GM18870 (cell line): ENCODE data around the gene RGL4.
"Not testable (repeated sequence)": the region's sequence is repeated elsewhere in the genome, so short reads cannot be mapped to it uniquely, and the experiment has no call there.

Source experiments
- ATAC-seq: cut with Tn5 transposase; IDR thresholded peaks from one replicate; pipeline ENCODE4 v1.9.1; 2021; ENCODE audit warnings: moderate library complexity; ENCODE audit not compliant: unreplicated experiment

RGL4 gene

DNA sequence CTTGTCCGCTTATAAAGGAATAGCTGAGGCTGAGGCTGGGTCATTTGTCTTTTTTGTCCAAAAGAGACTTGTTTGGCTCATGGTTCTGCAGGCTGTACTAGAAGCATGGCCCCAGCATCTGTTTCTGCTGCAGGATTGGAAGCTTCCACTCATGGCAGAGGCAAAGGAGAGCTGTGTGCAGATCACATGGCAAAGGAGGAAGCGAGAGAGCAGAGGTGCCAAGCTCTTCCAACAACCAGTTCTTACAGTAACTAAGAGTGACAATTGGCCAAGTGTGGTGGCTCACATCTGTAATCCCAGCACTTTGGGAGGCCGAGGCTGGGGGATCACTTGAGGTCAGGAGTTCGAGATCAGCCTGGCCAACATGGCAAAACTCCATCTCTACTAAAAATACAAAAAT is 37.3 kb downstream of the RGL4 start:
- not testable (repeated sequence) for ATAC-seq

DNA sequence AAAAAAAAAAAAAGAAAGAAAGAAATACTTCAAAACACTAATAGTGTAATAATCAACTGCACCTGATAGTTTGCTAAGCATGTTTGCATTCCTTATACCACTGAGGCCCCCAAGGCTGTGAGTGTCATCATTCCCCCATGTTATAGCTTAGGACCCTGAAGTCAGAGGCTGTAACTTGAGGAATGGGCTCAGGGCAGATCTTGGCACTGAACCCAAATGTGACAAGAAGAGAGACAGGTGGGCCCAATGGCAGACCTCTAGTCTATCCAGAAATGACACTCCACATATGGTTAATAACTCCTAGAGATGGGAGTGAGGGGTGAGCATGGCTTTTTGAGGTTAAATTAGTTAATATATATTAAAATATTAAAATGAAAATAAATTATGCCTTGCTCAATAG is 46.9 kb downstream of the RGL4 start:
- ATAC-seq = no peak

DNA sequence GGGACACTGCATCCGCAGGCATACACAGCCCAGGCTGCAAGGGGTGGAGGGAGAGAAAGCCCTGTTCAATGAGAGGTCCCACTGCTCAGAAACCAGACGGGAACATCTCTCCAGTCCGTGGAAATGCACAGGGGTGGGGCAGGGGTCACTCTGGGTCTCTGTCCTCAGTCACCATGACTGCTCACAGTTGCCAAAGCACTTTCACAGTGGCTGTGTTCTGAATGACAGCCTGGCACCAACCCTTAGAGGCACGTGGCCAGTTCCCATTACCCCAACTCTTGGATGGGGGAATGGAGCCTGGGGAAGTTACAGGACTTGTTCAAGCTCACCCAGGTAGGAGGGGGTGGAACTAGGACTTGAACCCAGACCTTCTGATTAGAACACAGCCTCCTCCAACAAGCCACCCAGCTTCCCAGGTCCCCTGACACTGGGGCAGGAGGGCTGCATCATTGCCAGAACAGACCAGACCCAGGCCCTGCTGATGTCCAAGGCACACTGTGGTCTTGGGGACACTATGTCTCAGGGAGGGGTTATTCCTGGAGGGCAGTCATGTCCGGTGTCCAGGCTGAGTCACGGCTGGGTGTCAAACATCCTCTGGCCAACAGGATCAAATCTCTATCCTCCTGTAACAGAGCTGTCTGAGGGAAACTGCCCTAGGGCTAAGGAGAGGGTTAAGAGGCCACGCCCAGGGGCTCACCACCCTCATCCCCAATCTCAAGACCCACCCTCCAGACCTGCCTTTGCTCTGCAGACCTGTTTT is 51.9 kb downstream of the RGL4 start:
- ATAC-seq = no peak

DNA sequence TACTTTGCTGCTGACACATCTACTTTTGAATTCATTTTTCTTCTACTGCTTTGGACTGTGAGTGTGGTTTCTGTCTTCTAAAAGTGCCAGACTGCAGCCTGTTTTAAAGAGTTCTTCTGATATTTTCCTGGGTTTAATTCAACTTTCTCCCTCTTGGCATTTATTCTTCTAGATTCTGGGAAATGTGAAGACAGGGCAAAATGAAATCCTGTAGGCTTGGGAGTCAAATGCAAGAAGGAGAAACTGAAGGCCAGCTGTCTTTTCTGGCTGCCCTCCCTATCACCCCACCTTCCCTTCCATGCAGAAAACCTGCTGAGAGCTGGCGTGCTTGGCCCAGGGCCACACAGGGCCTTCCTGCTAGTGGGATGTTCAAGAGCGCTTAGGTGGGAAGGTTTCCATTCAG is 52.5 kb downstream of the RGL4 start:
- ATAC-seq = no peak

DNA sequence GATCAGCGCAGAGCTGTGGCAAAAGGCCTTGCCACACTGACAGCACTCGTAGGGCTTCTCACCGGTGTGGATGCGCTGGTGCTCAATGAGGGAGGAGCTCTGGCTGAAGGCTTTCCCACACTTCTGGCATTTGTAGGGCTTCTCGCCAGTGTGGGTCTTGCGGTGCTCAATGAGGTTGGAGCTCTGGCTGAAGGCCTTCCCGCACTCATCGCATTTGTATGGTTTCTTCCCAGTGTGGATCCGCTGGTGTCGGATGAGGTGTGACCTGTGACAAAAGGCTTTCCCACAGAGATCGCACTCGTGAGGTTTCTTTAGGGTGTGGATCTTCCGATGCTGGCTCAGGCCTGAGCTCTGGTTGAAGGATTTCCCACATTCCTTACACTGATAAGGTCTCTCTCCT is 53.2 kb downstream of the RGL4 start:
- no peak for ATAC-seq

DNA sequence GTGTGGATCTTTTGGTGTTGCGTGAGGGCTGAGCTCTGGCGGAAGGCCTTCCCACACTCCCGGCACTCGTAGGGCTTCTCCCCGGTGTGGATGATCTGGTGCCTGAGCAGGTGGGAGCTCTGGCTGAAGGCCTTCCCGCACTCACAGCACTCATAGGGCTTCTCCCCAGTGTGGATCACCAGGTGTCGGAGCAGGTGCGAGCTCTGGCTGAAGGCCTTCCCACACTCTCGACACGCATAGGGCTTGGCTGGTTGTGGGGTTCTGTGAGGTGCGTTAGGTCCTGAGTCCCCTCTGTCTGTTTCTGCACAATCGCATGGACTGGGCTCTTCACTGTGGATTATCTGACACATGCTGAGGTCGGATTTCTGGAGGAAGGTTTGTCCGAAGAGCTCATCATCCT is 53.7 kb downstream of the RGL4 start:
- ATAC-seq = no peak

DNA sequence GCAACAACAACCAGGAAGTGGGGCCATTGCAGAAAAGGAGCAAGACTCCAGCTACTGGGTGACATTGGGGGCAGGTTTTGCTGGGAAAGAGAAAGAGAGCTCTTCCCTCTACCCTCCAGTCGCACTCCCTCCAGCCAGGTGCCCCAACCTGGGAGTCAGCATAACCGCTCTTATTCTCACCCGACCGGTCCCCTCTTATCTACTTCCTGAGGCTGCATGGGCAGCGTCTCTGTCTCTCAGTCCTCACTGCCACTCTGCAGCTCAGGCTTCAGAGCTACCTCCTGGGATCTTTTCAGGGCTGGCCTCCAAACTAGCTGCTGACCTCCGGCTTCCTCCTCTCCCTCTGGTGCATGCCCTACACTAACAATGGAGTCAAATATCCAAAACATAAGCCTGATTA is 55.0 kb downstream of the RGL4 start:
- ATAC-seq = no peak
